HG03432 (cell line): ENCODE results near the gene UPP1.
A peak's percentile ranks its signal among the peaks of the same experiment; 100 is the strongest.
"Not testable (repeated sequence)": the region's sequence is repeated elsewhere in the genome, so short reads cannot be mapped to it uniquely, and the experiment has no call there.

Experiments used
- ATAC-seq: cut with Tn5 transposase; IDR thresholded peaks from one replicate; pipeline ENCODE4 v1.9.1; 2021; ENCODE audit warnings: mild to moderate bottlenecking, moderate library complexity; ENCODE audit not compliant: unreplicated experiment

UPP1 gene

DNA sequence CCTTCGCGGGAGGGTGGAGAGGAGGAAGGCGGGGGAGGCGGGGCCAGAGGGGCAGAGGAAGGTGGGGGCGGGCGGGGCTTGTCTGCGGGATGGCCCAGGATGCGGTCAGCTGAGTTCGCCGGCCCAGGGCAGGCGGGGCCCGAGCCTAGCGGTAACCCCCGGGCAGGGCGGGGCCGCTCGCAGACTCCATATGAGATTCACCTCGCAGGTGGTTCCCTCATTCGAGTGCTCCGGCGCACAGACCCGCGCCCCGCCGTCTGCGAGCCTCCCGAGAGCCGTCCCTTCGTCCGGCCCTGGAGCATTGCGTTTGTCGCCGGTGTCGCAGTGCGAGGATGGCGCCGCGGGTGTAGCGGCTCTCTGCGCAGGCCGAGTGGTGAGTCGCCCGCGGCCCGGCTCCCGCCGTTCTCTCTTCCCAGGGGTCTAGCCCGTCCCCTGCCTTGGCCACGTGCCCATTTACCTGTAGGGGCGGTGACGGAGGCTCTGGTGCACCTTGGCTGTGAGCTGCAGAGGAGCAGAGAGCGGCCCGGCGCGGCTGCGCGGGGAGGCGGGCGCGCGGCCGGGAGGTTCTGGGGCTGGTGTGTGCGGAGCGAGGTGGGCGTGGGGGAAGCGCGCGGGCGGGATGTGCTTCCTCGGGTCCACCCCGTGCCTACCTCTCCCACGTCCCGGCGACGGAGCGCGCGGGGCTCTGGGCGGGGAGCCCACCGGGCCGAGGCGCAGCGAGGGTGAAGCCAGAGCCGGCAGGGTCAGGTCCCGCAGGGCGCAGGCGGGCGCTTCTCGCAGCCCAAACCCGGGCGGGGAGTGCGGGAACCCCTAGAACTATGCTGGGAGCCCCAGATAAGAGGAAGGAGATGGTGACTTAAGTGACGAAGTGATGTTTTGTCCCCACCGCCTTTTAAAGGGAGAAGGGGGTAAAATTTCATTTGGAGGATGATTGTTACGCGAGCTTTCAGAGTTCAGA, at the start of gene UPP1:
TSS of gene UPP1 (plus strand) at position 220 of the 958 bp plus-strand sequence. CDS start 5,519 bp downstream, outside the sequence.
- ATAC-seq, result peak; percentile 64

DNA sequence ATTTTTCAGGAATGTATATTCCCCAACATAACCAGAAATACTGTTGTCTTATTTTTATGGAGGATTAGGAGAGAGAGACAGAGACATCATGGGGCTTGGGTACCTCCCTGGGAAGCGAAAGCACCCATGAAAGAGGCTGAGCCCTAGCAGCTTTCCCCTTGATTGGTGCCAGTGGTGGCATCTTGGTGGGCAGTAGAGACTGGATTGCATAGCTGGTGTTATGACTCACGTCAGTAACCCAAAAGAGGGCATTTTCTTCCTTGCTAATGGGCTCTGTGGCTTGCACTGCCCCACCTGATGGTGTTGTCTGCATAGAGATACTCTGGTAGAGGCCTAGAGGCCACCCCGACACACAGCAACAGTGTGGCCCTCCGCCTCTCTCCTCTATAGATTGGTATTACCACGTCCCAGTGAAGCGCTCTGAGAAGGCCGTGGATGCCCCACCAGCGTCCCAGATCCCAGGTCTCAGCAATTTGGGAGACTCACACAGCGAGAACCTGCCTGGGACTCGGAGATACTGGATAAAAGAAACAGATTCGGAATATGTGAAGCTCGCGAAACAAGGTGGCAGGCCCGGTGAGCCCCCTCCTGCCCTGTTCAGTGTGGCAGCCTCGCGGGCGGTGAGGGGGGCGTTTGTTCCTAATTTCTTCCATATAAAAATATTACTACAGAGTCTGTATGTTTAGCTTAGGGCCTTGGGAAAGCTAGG, 48.0 kb upstream of the UPP1 start:
- ATAC-seq, result no peak

DNA sequence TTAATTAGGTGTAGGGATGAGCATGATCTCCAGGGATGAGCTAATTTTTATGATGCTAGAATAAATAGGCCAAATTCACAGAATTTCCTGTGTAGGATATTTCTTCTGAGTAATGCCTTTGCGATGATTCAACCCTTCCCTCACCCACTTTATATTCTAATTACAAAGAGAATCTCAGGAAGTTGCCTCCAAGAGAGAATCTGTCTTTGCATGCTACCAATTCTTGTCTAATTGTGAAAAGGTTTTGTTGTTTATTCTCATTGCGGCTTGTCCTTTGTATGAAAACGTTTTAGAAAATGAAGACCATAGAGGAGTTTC, 47.5 kb upstream of the UPP1 start:
- ATAC-seq, result no peak

DNA sequence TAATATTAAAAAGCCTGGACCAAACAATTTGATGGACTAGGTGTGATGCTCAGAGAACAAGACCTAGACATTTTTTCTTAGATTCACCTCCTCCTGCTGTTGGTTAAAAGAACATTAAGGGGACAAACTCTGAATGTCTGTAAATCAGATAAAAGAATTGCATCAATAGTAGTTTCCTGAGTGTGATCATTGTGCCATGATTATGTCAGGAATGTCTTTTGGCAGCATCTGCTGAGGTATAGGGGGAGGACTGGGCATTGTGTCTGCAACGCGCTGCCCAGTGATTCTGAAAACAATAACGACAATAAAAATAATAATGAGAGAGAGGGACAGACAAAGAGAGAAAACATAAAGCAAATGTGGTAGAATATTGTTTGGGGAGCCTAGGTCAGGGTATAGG, 46.8 kb upstream of the UPP1 start:
- ATAC-seq, result no peak

DNA sequence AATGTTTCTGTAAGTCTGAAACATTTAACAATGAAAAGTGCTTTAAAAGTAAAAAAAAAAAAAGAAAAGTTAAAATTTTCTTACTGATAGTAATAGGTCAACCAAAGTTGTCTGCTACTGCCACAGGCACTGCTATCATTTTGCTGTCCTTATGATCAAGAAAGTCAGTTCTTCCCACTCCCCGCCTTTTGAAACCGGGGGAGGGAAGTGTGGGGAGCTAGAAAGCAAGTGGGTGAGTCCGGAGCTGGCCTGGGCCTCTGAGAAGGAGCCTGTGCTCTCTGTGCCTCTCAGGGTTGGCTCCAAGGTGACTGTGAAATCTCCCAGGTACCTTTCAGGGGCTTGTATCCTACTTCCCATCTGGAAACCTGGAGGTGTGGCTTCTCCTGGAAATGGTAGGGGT, 46.4 kb upstream of the UPP1 start:
- ATAC-seq, result no peak

DNA sequence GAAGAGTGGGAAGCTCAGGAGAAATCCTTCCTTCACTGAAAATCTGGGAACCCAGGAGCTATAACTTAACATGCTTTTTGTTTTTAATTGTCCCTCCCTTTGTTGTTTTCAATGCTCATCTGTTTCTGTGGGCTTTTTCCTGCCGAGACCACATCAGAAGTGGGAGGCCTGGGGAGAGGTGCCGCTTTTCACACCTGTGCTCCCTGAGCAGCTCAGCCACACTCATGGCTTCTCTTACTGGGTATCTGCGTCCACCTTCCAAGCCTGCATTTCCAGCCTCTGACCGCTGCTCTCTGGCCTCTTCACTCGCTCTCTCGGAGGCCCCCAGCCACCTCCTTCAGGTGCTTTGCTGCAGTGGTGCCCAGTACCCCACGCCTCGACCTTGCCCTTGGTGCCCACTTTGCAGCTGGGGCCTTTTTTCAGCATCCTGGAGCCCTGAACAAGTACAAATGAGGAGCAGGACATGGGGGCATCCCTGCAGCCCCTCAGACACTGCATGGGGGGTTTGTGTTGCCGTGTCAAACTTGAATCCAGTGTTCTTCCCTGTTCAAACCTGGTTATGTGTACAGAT, 43.8 kb upstream of the UPP1 start:
- no peak for ATAC-seq

DNA sequence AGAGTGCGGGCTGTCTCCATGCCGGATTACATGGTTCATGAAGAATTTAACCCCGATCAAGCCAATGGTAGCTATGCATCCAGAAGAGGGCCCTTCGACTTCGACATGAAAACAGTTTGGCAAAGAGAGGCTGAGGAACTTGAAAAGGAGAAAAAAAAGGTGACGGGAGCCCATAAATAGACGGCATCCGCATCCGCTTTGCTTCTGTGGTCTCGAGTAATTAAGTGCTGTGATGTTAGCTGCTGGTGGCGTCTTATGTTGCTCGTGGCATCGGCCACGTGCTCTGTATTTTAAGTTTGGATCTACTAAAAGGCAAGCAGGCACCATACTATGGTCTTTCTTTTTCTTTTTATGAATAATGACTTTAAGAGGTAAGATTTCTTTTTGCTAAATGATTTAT, 42.6 kb upstream of the UPP1 start:
- peak; percentile 72 for ATAC-seq

DNA sequence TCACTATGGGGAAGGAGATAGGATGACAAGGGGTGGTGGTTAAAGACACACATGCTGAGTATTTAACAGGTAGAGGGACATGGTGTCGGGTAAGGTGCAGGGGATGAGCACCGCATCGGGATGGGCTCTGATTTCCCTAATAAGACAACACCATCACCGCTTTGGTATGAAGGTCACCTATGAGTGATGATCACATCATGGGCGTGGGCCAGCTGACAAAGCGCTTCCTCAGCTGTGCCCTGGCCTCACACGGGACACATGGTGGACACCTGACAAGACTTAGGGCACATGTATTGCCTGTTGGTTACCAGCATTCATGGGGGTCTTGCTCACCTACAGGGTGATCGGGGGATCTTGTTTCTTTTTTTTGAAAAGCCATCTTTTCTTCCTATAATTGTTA, 41.0 kb upstream of the UPP1 start:
- ATAC-seq, result no peak

DNA sequence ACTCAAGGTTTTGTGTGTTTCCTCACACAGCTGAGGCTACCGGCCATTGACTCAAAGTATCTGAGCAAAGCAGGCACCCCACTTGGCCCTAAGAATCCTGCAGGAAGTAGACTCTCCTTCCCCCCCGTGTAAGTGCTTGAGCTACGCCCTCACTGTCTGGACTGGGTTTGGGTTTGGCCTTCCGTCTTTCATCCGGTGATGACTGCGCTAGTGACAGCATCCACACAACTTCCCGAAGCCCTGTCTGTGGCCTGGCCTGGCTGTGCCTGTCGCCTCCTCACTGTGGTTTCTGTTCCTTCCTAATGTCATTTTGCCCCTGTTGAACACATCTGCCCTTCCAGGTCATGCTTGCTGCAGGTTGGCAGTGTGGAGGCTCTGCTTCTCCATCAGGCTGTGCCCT, 39.2 kb upstream of the UPP1 start:
- ATAC-seq, result no peak

DNA sequence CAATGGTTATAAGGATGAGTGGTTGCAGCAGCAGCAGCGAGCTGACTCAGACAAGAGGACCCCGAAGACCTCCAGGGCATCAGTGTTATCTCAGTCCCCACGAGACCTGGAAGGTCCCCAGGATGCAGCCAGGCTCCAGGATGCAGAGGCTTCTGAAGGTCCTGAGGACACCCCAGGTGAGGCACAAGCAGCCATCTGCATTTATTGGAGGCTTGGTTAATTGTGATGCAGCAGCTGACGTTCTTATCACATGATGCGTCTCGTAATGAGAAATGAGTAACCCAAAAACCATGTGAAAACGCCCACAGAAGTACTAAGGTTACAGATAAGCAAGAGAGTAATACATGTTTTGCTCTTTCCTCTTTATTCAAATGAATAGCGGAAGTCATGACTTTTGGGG, 36.3 kb upstream of the UPP1 start:
- peak; percentile 56 for ATAC-seq

DNA sequence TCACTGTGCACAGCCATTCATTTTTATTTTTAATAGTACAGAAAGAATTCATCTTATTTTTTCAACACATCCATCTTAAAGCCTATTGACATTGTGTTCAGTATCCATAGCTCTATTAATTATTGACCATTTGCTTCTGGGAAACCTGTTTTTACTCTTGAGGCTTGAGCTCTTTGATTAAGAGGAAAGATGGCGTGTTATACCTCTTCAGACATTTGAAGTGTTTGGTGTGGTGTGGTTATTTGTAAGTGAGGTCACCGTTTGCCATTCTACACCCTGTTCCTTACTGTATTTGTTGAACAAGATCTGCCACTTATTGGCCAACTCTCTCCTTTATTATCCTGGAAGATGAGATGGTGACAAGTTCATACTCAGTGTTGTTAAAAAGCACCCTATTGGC, 35.3 kb upstream of the UPP1 start:
- no peak for ATAC-seq

DNA sequence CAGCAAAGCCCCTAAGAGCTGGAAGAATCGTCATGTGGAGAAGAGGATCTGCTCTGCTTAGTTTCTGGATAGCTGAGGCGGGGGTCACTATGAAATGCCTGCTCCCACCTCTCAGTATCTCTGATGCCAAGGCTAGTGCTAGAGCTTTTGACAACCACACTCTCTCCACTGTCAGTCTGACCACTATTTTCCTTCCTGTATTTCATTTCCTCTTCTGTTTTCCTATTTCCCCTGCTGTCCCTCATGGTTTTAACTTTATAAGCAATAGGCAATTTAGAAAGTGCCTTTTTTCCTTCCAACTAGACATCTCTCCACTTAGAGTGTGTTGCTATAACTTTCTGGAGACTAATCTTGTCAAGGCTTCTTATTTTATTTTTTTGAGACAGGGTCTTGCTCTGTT, 30.1 kb upstream of the UPP1 start:
- no peak for ATAC-seq

DNA sequence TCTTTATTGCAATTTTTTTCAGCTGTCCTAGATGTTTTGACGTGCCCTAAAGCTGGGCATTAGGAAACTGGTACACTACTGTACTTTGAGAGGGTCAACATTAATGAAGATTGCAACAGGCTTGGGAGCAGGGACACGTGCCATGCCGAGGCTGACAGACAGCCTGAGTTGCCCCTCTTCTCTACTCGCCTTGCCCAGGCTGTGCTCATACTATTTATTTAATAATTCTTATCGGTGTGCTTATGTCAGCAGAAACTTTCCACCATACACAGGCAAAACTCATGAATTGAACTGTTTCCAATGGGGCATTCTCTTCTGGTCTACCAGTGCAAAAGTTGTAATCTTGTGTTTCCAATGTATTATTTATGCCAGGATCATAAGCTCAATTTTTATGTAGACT, 29.4 kb upstream of the UPP1 start:
- ATAC-seq, result no peak

DNA sequence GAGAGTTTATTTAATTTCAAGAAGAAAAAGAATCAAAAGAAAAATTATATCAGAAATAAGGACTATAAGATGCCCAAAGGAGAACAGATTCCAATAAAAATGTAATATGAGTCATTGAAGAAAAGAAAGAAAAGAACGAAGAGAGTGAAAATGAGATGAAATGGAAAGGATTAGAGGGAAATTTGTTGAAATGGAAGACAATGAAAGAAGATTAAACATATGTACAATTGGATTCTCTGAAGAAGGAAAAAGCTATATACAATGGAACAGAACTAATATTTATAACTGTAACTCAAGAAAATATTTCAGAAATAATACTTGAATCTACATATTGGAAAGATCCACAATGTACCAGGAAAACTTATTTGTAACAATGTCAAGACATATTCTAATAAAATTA, 25.1 kb upstream of the UPP1 start:
- no peak for ATAC-seq

DNA sequence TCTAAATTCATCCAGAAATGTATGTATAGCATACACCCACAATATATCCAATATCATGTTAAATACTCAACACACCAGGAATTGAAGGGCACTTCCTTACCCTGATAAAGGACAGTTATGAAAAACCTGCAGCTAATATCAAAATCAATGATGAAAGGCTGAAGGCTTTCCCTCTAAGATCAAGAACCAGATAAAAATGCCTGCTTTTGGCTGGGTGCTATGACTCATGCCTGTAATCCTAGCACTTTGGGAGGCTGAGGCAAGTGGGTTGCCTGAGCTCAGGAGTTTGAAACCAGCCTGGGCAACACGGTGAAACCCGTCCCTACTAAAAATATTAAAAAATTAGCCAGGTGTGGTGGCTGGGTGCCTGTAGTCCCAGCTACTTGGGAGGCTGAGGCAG, 21.6 kb upstream of the UPP1 start:
- no peak for ATAC-seq

DNA sequence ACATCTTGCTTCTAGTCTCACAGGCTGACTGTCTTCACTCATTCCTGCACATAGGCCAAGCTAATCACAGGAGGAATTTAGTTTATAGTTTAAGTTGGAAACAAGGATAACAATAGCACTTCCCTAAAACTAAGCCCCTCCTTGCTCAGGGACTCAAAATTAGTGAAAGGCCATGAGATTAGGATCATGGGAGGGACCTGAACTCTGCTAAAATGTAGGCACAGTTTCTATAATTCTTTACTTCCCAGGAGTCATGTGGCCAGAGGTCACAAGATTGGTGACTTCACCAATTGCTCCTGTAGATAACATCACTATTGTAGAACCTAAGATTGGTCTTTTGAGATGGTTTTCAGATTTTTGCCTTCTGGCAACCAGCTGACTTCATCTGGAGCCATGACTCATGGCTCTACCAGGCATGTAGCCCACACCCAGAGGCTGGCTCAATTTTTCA, 14.8 kb upstream of the UPP1 start:
- no peak for ATAC-seq

DNA sequence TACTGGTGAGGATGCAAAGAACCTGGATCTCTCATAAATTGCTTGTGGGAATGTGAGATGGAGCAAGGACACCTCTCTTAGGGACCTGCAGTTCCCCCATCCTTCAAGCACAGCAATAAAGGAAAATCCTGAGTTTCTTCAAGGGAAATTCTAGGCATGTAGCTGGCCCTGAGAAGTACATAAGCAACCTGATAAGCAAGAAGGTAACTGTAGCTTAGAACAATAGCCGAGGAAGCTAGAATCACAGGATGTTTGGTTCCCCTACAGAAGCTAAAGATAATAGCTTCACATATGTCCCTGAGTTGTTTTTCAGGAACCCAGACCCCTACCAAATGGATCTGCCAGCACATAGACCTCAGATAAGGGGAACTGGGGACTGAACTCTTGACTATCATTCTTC, 11.6 kb upstream of the UPP1 start:
- ATAC-seq, result no peak

DNA sequence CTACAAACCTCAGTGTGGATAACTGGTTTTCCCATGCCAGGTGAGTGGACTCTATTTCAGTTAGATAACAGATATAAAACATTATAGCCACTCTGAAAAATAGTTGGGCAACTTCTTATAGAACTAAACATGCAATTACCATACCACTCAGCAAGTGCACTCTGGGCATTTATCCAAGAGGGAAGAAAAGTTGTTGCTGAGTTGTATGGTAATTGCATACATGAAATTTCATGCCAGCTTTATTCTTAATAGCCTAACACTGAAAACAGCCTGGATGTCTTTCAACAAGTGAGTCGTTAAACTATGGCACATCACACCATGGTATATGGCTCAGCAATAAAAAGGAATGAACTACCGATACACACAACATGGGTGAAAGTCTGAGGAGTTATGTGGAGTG, 10.6 kb upstream of the UPP1 start:
- no peak for ATAC-seq

DNA sequence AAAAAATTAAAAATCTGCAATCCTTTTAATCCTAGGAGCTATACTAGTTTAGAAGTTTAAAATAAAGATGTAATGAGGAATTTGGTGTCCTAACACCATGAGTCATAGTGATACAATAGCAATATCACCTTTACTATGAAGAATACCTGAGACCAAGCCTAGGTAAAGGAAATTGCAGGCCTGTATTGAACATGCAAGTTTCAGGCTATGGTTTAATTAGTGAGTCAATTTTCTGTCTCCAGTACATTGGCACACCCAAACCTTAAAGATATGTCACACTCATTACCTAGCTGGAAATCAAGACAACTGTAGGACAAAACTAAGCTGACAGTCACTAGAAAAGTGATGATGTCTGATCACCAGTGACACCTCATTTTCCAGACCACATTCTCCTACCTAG, 6.7 kb upstream of the UPP1 start:
- ATAC-seq, result not testable (repeated sequence)

DNA sequence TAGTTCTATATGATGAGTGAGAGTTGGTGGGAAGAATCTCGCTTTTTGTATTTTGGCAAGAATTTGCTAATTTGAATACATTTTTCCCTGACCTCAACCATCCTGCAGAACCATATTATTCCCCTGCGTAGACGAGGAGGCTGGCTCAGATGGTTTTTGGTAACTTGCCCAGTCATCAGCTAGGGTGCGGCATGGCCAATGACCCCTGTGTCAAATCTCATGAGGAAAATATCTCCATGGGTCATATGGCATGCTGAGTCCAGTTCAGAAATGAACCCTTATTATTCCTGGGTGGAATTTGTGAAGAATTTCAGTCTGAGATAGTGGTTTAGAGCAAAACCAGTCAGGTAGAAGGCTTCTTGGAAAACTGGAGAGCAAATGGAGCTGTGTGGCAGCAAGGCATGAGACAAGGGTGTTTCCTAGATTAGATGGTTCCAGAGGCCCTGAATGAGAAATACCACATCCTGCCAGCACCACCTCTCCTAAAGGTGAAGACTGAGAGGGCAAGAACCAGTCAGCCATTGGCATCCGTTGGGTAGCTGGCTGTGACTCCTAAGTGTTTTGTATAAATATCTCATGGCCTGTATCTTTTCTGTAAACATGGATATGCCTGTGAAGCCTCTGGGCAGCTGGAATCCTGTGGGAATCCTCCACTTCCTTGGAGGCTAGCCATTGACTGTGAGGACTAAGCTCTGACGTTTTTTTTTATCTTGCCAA, 5.8 kb upstream of the UPP1 start:
- no peak for ATAC-seq

DNA sequence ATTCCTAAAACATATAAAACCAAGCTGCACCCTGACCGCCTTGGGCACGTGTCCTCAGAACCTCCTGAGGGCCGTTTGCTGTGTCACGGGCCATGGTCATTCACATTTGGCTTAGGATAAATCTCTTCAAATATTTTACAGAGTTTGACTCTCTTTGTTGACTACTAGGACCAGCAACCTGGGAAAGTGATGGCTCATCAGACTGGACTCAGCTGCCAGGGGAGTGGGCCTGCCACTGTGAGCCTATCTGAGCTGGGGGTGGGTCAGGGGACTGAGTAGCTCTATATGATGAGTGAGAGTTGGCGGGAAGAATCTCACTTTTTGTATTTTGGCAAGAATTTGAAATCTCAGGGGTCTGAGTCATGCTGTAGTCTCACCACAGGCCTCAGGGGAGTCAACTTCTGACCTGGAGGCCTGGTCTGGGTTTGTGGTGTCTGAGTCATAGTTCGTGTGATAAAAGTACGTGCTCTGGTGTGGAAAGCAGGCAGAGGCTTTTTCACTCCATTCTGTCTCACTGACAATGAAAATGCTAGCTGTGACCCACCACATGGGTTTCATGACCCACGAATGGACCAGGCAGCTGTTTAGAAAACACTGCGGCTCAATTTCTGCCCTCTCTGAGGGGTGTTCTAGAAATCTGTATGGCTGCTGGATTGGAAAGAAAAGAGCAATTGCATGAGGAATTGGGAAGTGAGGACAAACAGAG, 4.2 kb upstream of the UPP1 start:
- ATAC-seq, result peak; percentile 60
